Measurements from ENCODE around the gene KBTBD4. TPM values are rescaled to one million over a fixed set of nuclear protein-coding genes. Genes with fewer than 3 reads are reported as not detected.
A peak's percentile ranks its signal among the peaks of the same experiment; 100 is the strongest.

The KBTBD4 gene
- total and polyA plus RNA-seq, 5 experiments from 2014 or later: 26.1 to 45.1 (median 44.3) TPM

DNA sequence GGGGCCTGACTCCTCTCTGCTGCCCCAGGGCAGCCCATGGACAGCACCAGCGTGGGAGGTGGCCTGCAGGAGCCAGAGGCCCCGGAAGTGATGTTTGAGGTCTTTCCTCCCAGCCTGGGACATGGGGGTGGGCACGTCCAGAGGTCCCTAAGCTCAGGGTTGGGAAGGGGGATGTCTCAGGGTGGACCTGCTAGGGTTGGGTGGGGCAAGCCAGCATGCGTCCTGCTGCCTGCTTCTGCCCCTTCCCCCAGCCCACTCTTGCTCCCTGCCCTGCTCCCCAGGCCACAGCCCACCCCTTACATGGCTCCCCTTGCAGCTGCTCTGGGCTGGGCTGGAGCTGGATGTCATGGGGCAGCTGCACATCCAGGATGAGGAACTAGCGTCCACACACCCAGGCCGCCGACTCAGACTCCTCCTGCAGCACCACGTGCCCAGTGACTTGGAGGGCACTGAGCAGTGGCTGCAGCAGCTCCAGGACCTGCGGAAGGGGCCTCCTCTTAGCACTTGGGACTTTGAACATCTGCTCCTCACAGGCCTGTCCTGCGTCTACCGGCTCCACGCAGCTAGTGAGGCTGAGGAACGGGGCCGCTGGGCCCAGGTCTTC, 9.1 kb upstream of the KBTBD4 start:
- Mint-ChIP-seq H3K9me3 (no peaks in the 10 kb centered on the region), H3K27ac (peak overlapping the region in 1 of 10 donors; percentile 17), H3K27me3 (peaks cover 2 to 16% (median 9%) of the 10 kb centered on the region in 5 donors), H3K36me3 (peaks cover 10 to 27% (median 12%) of the 10 kb centered on the region in 3 donors), H3K4me3 (no peak overlapping the region), H3K4me1 (peaks cover 4 to 13% (median 4%) of the 10 kb centered on the region in 4 donors)
- POLR2A ChIA-PET: no interaction called here
- DNase-seq (no peak), ATAC-seq (no peak)

GRCh38 chr11:47587039-47587716, 8.4 kb upstream of the KBTBD4 start:
- peaks cover 3 to 9% (median 6%) of the 10 kb centered on the region in 4 donors for H3K4me1 Mint-ChIP-seq
- H3K4me3 Mint-ChIP-seq: no peak overlapping the region
- ATAC-seq (no peak), DNase-seq (no peak)
- peaks cover 0 to 10% (median 5%) of the 10 kb centered on the region in 5 donors for H3K27me3 Mint-ChIP-seq
- POLR2A ChIA-PET: no interaction called here
- no peaks in the 10 kb centered on the region for H3K9me3 Mint-ChIP-seq
- no peak overlapping the region for H3K27ac Mint-ChIP-seq
- peaks cover 12 to 33% (median 13%) of the 10 kb centered on the region in 3 donors for H3K36me3 Mint-ChIP-seq

DNA sequence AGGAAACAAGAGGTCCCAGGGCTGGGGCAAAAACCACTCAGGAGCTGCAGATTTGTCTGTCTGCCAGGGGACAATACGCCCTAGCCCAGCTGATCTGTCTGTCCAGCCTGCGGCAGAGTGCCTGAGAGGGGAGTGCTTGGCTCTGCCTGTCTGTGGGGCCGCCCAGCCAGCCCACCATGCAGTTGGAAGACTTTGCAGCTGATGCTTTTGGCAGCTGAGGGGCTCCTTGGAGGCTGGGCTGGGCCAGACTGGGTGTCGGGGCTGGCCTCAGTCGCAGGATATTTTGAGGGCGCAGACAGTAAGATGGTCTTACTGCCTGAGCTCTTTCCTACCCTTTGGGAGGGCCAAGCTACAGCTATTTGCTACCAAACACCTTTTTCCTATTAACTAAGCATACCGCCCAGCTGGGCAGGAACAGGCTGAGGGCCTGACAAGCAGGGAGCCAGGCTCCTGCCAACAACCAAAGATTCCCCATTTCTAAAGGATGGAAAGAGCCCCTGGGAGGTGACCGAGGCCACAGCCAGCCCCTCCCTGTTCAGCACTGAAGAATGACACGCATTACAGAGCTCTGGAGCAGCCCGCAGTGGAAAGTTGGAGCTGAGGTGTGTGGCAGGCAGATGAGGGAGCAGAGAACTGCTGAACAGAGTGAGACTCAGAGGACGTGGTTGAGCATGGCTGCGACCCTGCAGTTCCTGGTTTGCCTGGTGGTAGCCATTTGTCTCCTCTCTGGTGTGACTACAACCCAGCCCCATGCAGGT, 7.5 kb upstream of the KBTBD4 start, which contains the start of gene FAM180B:
TSS of gene FAM180B (plus strand) at position 581 of the 758 bp plus-strand sequence. CDS start at position 672, 91 bp downstream.
- Mint-ChIP-seq H3K27ac (peak within 1 kb of the TSS in 1 of 10 donors; percentile 33), H3K4me1 (peaks cover 0 to 10% (median 3%) of the 10 kb centered on the region in 4 donors), H3K27me3 (peaks cover 0 to 4% (median 0%) of the 10 kb centered on the region in 5 donors), H3K36me3 (peaks cover 12 to 42% (median 18%) of the 10 kb centered on the region in 3 donors), H3K4me3 (no peak within 1 kb of the TSS), H3K9me3 (no peaks in the 10 kb centered on the region)
- DNase-seq (no peak), ATAC-seq (no peak)
- POLR2A ChIA-PET: no interaction called here

DNA sequence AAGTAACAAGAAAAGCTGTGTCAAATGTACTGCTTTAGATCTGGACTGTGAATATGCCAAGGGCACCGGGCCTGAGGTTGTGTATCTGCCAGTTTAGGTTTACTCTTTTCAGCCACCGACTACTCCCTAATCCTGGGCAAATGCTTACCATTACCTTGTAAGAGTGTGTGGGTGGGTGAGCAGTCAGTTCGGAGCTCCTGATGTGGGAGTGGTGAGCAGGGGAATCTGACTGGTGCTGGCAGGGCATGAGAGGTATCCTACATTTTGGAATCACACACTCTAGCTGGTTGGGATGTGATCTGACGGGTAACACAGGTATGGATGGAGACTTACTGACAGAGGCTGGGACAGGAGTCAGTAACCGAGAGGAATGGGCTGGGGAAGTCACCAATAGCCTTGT, 5.1 kb upstream of the KBTBD4 start:
- Mint-ChIP-seq H3K4me3 (peak overlapping the region in 1 of 10 donors; percentile 64), H3K27ac (peak overlapping the region in 1 of 10 donors; percentile 66), H3K9me3 (no peaks in the 10 kb centered on the region), H3K27me3 (peaks cover 0 to under 1% (median 0%) of the 10 kb centered on the region in 5 donors), H3K36me3 (peaks cover 12 to 49% (median 18%) of the 10 kb centered on the region in 3 donors), H3K4me1 (peaks cover 11 to 28% (median 19%) of the 10 kb centered on the region in 4 donors)
- DNase-seq (no peak), ATAC-seq (no peak)
- POLR2A ChIA-PET: no interaction called here

DNA sequence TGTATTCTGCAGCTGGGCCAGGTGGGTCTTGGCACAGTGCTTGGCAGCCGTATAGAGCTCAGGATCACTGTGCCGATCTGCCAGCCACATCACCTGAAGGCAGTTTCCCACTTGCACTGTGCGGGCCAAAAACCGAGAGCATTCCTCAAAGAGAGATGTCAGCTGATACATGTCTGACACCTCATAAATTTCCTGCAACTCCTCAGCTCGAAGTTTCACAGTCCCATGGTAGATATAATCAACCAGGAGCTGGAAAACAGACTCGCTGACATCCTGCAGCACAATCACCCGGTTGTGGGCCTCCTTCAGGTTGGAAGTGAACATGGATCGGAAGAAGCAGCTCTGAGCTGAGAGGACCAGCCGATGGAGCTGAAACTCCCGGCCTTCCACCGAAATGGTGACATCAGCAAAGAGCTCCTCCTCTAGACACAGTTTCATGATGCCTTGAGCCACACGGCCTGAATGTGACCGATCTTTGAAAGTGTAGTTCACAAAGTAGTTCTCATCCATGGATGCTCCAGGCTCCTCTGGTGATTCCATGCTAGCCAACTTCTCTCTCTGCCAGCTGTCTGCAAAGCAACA, 1.2 kb downstream of the KBTBD4 start:
- H3K4me3 Mint-ChIP-seq: peak overlapping the region; percentile 93 to 100 (median 100)
- peaks cover 13 to 53% (median 48%) of the 10 kb centered on the region in 4 donors for H3K4me1 Mint-ChIP-seq
- peak overlapping the region in 9 of 10 donors; percentile 63 to 100 (median 97) for H3K27ac Mint-ChIP-seq
- peaks cover 0 to 2% (median 0%) of the 10 kb centered on the region in 5 donors for H3K27me3 Mint-ChIP-seq
- no peaks in the 10 kb centered on the region for H3K9me3 Mint-ChIP-seq
- no peak for ATAC-seq
- POLR2A ChIA-PET: interaction anchor here (0.7 to 3.7 kb wide), 6 partner anchors 11 to 151 kb away, joined by 3 to 38 read pairs (median 12); partner anchors contain the start of genes AGBL2, CELF1, PSMC3 and PTPMT1
- DNase-seq: peak in 1 of 10 donors; percentile 6
- peaks cover 0 to 63% (median 10%) of the 10 kb centered on the region in 3 donors for H3K36me3 Mint-ChIP-seq

- H3K36me3 Mint-ChIP-seq: peaks cover 0 to 73% (median 5%) of the 10 kb centered on the region in 3 donors
- H3K4me3 Mint-ChIP-seq: no peak overlapping the region
- DNase-seq (no peak), ATAC-seq (no peak)
- H3K9me3 Mint-ChIP-seq: no peaks in the 10 kb centered on the region
- H3K27ac Mint-ChIP-seq: no peak overlapping the region
- H3K27me3 Mint-ChIP-seq: no peaks in the 10 kb centered on the region
- H3K4me1 Mint-ChIP-seq: peaks cover 4 to 49% (median 28%) of the 10 kb centered on the region in 4 donors
- POLR2A ChIA-PET: interaction anchor here (1.1 to 1.6 kb wide), 2 partner anchors 8 to 14 kb away, joined by 4 to 6 read pairs; partner anchors contain the start of gene PTPMT1
These were observed 5.4 kb downstream of the KBTBD4 start for GRCh38 chr11:47573321-47573720.

- H3K4me3 Mint-ChIP-seq: no peak overlapping the region
- H3K27me3 Mint-ChIP-seq: no peaks in the 10 kb centered on the region
- POLR2A ChIA-PET: interaction anchor here (0.6 to 1.6 kb wide), 2 partner anchors 7 to 91 kb away, joined by 3 to 6 read pairs; partner anchors contain the start of gene PTPMT1
- peaks cover 0 to 73% (median 5%) of the 10 kb centered on the region in 3 donors for H3K36me3 Mint-ChIP-seq
- H3K27ac Mint-ChIP-seq: peak overlapping the region in 4 of 10 donors; percentile 5 to 58 (median 18)
- no peak for DNase-seq
- H3K4me1 Mint-ChIP-seq: peaks cover 4 to 46% (median 23%) of the 10 kb centered on the region in 4 donors
- H3K9me3 Mint-ChIP-seq: no peaks in the 10 kb centered on the region
- ATAC-seq: no peak
These were observed 6.0 kb downstream of the KBTBD4 start for GRCh38 chr11:47572715-47573255.

DNA sequence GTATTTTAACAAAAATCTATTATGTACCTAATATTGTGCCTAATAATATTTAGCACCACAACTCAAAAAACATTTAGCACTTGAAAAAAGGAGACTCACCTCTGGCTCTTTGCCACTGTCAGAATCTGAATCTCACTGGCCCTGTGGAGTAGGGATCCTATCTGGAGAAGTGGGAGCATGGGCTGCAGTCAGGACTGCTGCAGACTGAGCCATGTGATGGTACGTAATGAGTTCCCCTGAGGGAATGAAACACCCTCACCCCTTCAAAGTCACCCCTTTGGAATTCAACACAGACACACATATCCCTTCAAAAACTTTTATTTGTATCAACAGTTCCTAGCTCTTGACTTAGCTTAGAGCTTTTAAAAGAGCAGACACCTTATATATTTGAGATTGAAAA, 6.9 kb downstream of the KBTBD4 start:
- Mint-ChIP-seq H3K36me3 (peaks cover 0 to 70% (median 5%) of the 10 kb centered on the region in 3 donors), H3K9me3 (no peaks in the 10 kb centered on the region), H3K4me3 (no peak overlapping the region), H3K27ac (no peak overlapping the region), H3K4me1 (peaks cover 4 to 39% (median 15%) of the 10 kb centered on the region in 4 donors), H3K27me3 (no peaks in the 10 kb centered on the region)
- DNase-seq (no peak), ATAC-seq (no peak)
- POLR2A ChIA-PET: no interaction called here

DNA sequence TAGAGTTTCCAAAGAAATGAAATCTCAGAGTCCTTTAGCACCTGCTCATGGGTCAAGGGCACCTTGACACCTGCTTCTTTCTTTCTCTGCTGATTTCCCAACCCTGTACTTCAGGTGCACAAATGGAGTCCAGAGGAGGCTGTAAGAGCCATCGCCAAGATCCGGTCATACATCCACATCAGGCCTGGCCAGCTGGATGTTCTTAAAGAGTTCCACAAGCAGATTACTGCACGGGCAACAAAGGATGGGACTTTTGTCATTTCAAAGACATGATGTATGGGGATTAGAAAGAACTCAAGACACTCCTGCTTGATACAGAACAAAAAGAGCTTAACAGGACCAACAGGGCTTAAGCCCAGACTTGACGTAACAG, 7.4 kb downstream of the KBTBD4 start:
- ATAC-seq (no peak), DNase-seq (no peak)
- peaks cover 7 to 41% (median 19%) of the 10 kb centered on the region in 4 donors for H3K4me1 Mint-ChIP-seq
- H3K27ac Mint-ChIP-seq: peak overlapping the region in 4 of 10 donors; percentile 1 to 72 (median 46)
- H3K36me3 Mint-ChIP-seq: peaks cover 0 to 65% (median 5%) of the 10 kb centered on the region in 3 donors
- POLR2A ChIA-PET: no interaction called here
- H3K9me3 Mint-ChIP-seq: no peaks in the 10 kb centered on the region
- H3K27me3 Mint-ChIP-seq: no peaks in the 10 kb centered on the region
- H3K4me3 Mint-ChIP-seq: no peak overlapping the region

- Mint-ChIP-seq H3K27ac (peak overlapping the region in 3 of 10 donors; percentile 1 to 46 (median 46)), H3K27me3 (no peaks in the 10 kb centered on the region), H3K4me1 (peaks cover 7 to 43% (median 23%) of the 10 kb centered on the region in 4 donors), H3K4me3 (no peak overlapping the region), H3K9me3 (no peaks in the 10 kb centered on the region), H3K36me3 (peaks cover 0 to 62% (median 5%) of the 10 kb centered on the region in 3 donors)
- DNase-seq: no peak
- no peak for ATAC-seq
- POLR2A ChIA-PET: interaction anchor here (0.6 to 1.2 kb wide), 2 partner anchors 8 to 10 kb away, joined by 3 to 5 read pairs; partner anchors contain the start of genes KBTBD4 and NDUFS3
These were observed 8.0 kb downstream of the KBTBD4 start for GRCh38 chr11:47570651-47571356.

- peaks cover 11 to 41% (median 27%) of the 10 kb centered on the region in 4 donors for H3K4me1 Mint-ChIP-seq
- POLR2A ChIA-PET: interaction anchor here (0.7 kb wide), 1 partner anchor 61 kb away, joined by 4 read pairs; no protein-coding TSS in a partner anchor
- no peak for ATAC-seq
- no peaks in the 10 kb centered on the region for H3K9me3 Mint-ChIP-seq
- DNase-seq: no peak
- H3K4me3 Mint-ChIP-seq: no peak overlapping the region
- no peaks in the 10 kb centered on the region for H3K27me3 Mint-ChIP-seq
- H3K36me3 Mint-ChIP-seq: peaks cover 0 to 52% (median 5%) of the 10 kb centered on the region in 3 donors
- H3K27ac Mint-ChIP-seq: peak overlapping the region in 7 of 10 donors; percentile 20 to 83 (median 44)
These were observed 9.1 kb downstream of the KBTBD4 start for GRCh38 chr11:47569646-47570045.
